HL-60 (cell line): ENCODE results near the gene RBM38.

Experiments
- GABPA ChIP-seq: IDR thresholded peaks from 2 replicates; pipeline ENCODE4 v1.6.1; 2012; ENCODE audit warnings: low read depth
- POLR2AphosphoS5 ChIP-seq: IDR thresholded peaks from 2 replicates; pipeline ENCODE4 v1.6.1; 2012; ENCODE audit warnings: low read depth
- TF ChIP-seq, protein P1 (sequence below): IDR thresholded peaks from one replicate; pipeline ENCODE4 v1.5.1; 2011; ENCODE audit warnings: low read length, control low read depth, inconsistent platforms; ENCODE audit not compliant: insufficient read depth

DNA sequence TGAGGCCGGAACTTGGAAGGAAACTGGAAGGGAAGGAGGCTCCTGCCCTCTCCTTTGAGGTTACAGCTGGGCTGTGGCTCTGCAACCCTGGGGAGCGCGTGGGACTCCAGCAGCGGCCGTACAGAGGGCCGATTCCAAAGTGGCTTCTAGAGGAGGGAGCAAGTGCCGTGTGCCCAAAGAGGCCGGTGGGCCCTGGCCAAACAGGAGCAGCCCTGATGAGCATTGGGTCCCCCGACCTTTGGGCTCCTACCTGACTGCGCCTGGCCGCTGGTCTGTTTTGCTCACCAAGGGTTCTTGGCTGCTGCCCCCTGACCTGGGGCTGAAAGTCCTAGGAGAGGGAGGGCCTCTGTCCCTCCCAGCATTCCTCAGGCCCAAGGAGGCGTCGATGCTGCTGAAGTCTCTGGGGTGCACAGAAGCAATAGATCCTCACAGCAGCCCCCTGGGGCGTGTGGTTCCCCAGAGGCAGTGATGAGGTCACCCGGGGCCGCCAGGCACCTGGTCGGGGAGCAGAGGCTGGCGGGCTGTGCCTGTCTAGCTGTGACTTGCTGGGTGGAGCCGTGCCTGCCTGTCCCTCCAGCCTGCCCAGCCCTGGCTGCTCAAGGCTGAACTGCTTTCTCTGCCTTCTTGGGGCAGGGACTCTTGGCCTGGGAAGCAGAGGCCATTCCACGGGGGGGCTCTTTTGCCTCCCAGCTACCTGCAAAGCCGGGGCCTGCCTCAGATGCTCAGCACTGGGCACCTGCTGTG lies 9.8 kb downstream of the RBM38 start:
- TF ChIP-seq, protein P1, sequence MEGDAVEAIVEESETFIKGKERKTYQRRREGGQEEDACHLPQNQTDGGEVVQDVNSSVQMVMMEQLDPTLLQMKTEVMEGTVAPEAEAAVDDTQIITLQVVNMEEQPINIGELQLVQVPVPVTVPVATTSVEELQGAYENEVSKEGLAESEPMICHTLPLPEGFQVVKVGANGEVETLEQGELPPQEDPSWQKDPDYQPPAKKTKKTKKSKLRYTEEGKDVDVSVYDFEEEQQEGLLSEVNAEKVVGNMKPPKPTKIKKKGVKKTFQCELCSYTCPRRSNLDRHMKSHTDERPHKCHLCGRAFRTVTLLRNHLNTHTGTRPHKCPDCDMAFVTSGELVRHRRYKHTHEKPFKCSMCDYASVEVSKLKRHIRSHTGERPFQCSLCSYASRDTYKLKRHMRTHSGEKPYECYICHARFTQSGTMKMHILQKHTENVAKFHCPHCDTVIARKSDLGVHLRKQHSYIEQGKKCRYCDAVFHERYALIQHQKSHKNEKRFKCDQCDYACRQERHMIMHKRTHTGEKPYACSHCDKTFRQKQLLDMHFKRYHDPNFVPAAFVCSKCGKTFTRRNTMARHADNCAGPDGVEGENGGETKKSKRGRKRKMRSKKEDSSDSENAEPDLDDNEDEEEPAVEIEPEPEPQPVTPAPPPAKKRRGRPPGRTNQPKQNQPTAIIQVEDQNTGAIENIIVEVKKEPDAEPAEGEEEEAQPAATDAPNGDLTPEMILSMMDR: no peak
- TF ChIP-seq GABPA (no peak), POLR2AphosphoS5 (no peak)
